ENCODE measurements around the gene DLK2.

DLK2 gene

DNA sequence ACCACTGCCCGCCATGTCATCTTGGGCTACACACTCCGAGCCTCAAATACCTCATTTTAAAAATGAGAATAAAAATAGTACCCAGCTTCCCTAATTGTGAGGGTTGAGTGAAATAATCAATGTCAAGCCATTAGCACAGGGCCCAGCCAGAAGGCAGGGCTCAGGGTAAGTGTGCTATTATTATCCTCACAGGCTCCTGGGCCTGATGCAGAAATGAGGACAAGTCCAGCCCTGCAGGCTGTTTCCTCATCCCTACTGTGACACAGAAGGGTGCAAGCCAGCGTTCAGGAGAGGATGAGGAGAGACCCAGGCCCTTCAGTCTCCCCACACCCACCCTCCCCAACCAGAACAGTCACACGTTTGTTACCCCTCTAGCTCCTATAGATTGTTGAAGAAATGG, 4.0 kb downstream of the DLK2 start:
- no peaks in the 10 kb centered on the region for H4K20me1 ChIP-seq (ENCODE audit: insufficient read depth, low read length)
- H3K9ac ChIP-seq (ENCODE audit: low read length) = no peak overlapping the region
- no peaks in the 10 kb centered on the region for H3K4me1 ChIP-seq (ENCODE audit: low read length)
- no peaks in the 10 kb centered on the region for H3K27me3 ChIP-seq (ENCODE audit: low read depth, low read length)
- no peak overlapping the region for H3K4me2 ChIP-seq (ENCODE audit: low read length)
- no peaks in the 10 kb centered on the region for H3K9me3 ChIP-seq (ENCODE audit: insufficient read depth, low read length)
- H3K36me3 ChIP-seq (replicated peaks; ENCODE audit: low read depth, low read length) = peaks cover 29% of the 10 kb centered on the region
- H2AFZ ChIP-seq (ENCODE audit: low read depth, low read length) = no peak overlapping the region
- no peaks in the 10 kb centered on the region for H3K79me2 ChIP-seq (ENCODE audit: low read length)
- H3K27ac ChIP-seq (ENCODE audit: low read length) = no peak overlapping the region
- no peak overlapping the region for H3K4me3 ChIP-seq (ENCODE audit: low read length)
- no peak for TF ChIP-seq CTCF (IDR thresholded peaks at IDR 0.05; ENCODE audit: low read depth, low read length)
- no peak for TF ChIP-seq EZH2phosphoT487 (IDR thresholded peaks at IDR 0.05; ENCODE audit: low read depth)

DNA sequence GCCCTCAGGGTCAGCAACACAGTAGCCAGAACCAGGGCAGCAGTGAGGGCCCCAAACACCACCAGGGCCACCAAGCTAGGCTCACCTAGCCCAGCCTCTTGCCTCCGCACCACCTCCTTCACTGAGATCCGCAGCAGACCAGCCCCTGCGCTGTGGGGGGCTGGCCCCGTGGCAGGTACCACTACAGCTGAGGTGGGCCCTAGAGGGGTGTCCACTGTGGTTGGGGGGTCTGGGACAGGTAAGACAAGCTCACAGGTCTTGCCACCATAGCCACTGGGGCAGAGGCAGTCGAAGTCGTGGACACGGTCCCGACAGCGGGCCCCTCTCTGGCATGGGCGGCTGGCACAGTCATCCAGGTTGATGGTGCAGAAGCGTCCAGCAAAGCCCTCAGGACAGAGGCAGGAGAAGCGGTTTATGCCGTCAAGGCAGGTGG, 4.6 kb downstream of the DLK2 start:
- Histone ChIP-seq H3K9ac (ENCODE audit: low read length) (no peak overlapping the region), H3K79me2 (ENCODE audit: low read length) (no peaks in the 10 kb centered on the region), H3K27me3 (ENCODE audit: low read depth, low read length) (no peaks in the 10 kb centered on the region), H3K4me2 (ENCODE audit: low read length) (no peak overlapping the region), H3K4me1 (ENCODE audit: low read length) (no peaks in the 10 kb centered on the region), H3K4me3 (ENCODE audit: low read length) (no peak overlapping the region), H2AFZ (ENCODE audit: low read depth, low read length) (no peak overlapping the region), H3K36me3 (replicated peaks; ENCODE audit: low read depth, low read length) (peaks cover 29% of the 10 kb centered on the region), H3K27ac (ENCODE audit: low read length) (no peak overlapping the region), H4K20me1 (ENCODE audit: insufficient read depth, low read length) (no peaks in the 10 kb centered on the region), H3K9me3 (ENCODE audit: insufficient read depth, low read length) (no peaks in the 10 kb centered on the region)
- TF ChIP-seq EZH2phosphoT487 (IDR thresholded peaks at IDR 0.05; ENCODE audit: low read depth) (no peak), CTCF (IDR thresholded peaks at IDR 0.05; ENCODE audit: low read depth, low read length) (no peak)

GRCh38 chr6:43448916-43449315, 6.4 kb downstream of the DLK2 start:
- Histone ChIP-seq H3K27ac (ENCODE audit: low read length) (no peak overlapping the region), H3K4me2 (ENCODE audit: low read length) (no peak overlapping the region), H3K4me1 (ENCODE audit: low read length) (no peaks in the 10 kb centered on the region), H3K36me3 (replicated peaks; ENCODE audit: low read depth, low read length) (peaks cover 32% of the 10 kb centered on the region), H2AFZ (ENCODE audit: low read depth, low read length) (no peak overlapping the region), H3K27me3 (ENCODE audit: low read depth, low read length) (no peaks in the 10 kb centered on the region), H3K79me2 (ENCODE audit: low read length) (no peaks in the 10 kb centered on the region), H4K20me1 (ENCODE audit: insufficient read depth, low read length) (no peaks in the 10 kb centered on the region), H3K4me3 (ENCODE audit: low read length) (no peak overlapping the region), H3K9me3 (ENCODE audit: insufficient read depth, low read length) (no peaks in the 10 kb centered on the region), H3K9ac (ENCODE audit: low read length) (no peak overlapping the region)
- TF ChIP-seq EZH2phosphoT487 (IDR thresholded peaks at IDR 0.05; ENCODE audit: low read depth) (no peak), CTCF (IDR thresholded peaks at IDR 0.05; ENCODE audit: low read depth, low read length) (no peak)

- no peak overlapping the region for H3K9ac ChIP-seq (ENCODE audit: low read length)
- no peaks in the 10 kb centered on the region for H3K27me3 ChIP-seq (ENCODE audit: low read depth, low read length)
- no peaks in the 10 kb centered on the region for H4K20me1 ChIP-seq (ENCODE audit: insufficient read depth, low read length)
- no peaks in the 10 kb centered on the region for H3K4me1 ChIP-seq (ENCODE audit: low read length)
- no peak overlapping the region for H2AFZ ChIP-seq (ENCODE audit: low read depth, low read length)
- no peak overlapping the region for H3K4me2 ChIP-seq (ENCODE audit: low read length)
- no peak overlapping the region for H3K4me3 ChIP-seq (ENCODE audit: low read length)
- H3K27ac ChIP-seq (ENCODE audit: low read length) = no peak overlapping the region
- H3K9me3 ChIP-seq (ENCODE audit: insufficient read depth, low read length) = no peaks in the 10 kb centered on the region
- TF ChIP-seq EZH2phosphoT487 (IDR thresholded peaks at IDR 0.05; ENCODE audit: low read depth) (no peak), CTCF (IDR thresholded peaks at IDR 0.05; ENCODE audit: low read depth, low read length) (no peak)
- no peaks in the 10 kb centered on the region for H3K79me2 ChIP-seq (ENCODE audit: low read length)
- peaks cover 31% of the 10 kb centered on the region for H3K36me3 ChIP-seq (replicated peaks; ENCODE audit: low read depth, low read length)
Measured at GRCh38 chr6:43447604-43448003, 7.7 kb downstream of the DLK2 start.
